Esophagus squamous epithelium (tissue), 5 donors: ENCODE measurements around the gene ABR. TPM values are rescaled to one million over a fixed set of nuclear protein-coding genes. Genes with fewer than 3 reads are reported as not detected.

Experiments
- DNase-seq: peaks from one replicate; lab custom pipeline; 2025; lab: John Stamatoyannopoulos, UW
- H3K27ac ChIP-seq, 4 donors: fragments of 200-600 bp; sonication (generic); one replicate each; pipeline ENCODE4 v1.5.1; 2016 to 2019; ENCODE audit warnings: mild to moderate bottlenecking in 1 of 4
- H3K27me3 ChIP-seq, 4 donors: fragments of 200-600 bp; sonication (generic); 1 replicate in 3 of 4; 2 replicates in 1 of 4; pipeline versions ENCODE4 v1.5.1 to v1.6.0; 2017 to 2021; ENCODE audit warnings: antibody characterized with exemption in 1 of 4
- H3K36me3 ChIP-seq, 3 donors: fragments of 200-600 bp; sonication (generic); one replicate each; pipeline ENCODE4 v1.5.1; 2016 to 2019
- H3K4me1 ChIP-seq, 3 donors: fragments of 200-600 bp; sonication (generic); one replicate each; pipeline ENCODE4 v1.5.1; 2017 to 2019
- H3K4me3 ChIP-seq, 4 donors: fragments of 200-600 bp; sonication (generic); 1 replicate in 3 of 4; 2 replicates in 1 of 4; pipeline ENCODE4 v1.5.1; 2016 to 2019; ENCODE audit warnings: mild to moderate bottlenecking in 2 of 4, moderate library complexity in 1 of 4
- H3K9me3 ChIP-seq, 3 donors: fragments of 200-600 bp; sonication (generic); one replicate each; pipeline ENCODE4 v1.5.1; 2016 to 2019
- CTCF ChIP-seq, 6 experiments: fragments of 450-650 bp in 4 of 6; fragments of 200-600 bp in 2 of 6; sonication (generic) in 2 of 6; IDR thresholded peaks; one replicate each; pipeline ENCODE4 v1.5.1; 2016 to 2019; ENCODE audit warnings: antibody characterized with exemption in 6 of 6, mild to moderate bottlenecking in 4 of 6, moderate library complexity in 4 of 6
- POLR2A ChIP-seq, 4 donors: fragments of 450-650 bp; IDR thresholded peaks; one replicate each; pipeline ENCODE4 v1.6.1; 2017; ENCODE audit warnings: antibody characterized with exemption in 4 of 4, mild to moderate bottlenecking in 4 of 4, moderate library complexity in 3 of 4
- WGBS, 2 donors: methylation state at CpG; one replicate each; pipeline ENCODE4 v1.1.5; 2018; 5-methylcytosine and 5-hydroxymethylcytosine counted together
- intact Hi-C: fragments of 100-400 bp; cut with DNase I; formaldehyde crosslinking; loops from one replicate; pipeline ENCODE4 v1.15.0; 2022
- total RNA-seq, 4 donors: library from RNA; depleted of rRNA; stranded (reverse); fragments of >200 nt; gene quantifications; one replicate each; pipeline ENCODE4 v1.1.0, GENCODE V29; 2016
- donor health status: DM: yes; HTN: yes; CAD: no.

The ABR gene
- total RNA-seq, 4 donors from 2014 or later = 62.1 to 248 (median 75.5) TPM

- Histone ChIP-seq H3K4me3 (peak overlapping the region in 2 of 4 donors; percentile 41 to 57), H3K27ac (peak overlapping the region; percentile 19 to 70 (median 64)), H3K4me1 (peaks cover 21 to 56% (median 25%) of the 10 kb centered on the region in 3 donors), H3K9me3 (no peaks in the 10 kb centered on the region), H3K27me3 (no peaks in the 10 kb centered on the region), H3K36me3 (peaks cover 0 to 92% (median 9%) of the 10 kb centered on the region in 3 donors)
- intact Hi-C loops = no loop called here
- TF ChIP-seq CTCF (IDR thresholded peaks at IDR 0.05) = no peak
- no peak for TF ChIP-seq POLR2A (IDR thresholded peaks at IDR 0.05)
- WGBS, 2 donors = 60 to 100% methylated on average over 2 of the region's 20 CpGs
- no peak for DNase-seq
These were observed 149.7 kb downstream of the ABR start for GRCh38 chr17:1029922-1030644.

- 42 to 80% methylated on average over 8 to 19 of the region's 30 CpGs for WGBS, 2 donors
- peaks cover 21 to 57% (median 25%) of the 10 kb centered on the region in 3 donors for H3K4me1 ChIP-seq
- TF ChIP-seq CTCF (IDR thresholded peaks at IDR 0.05) (no peak), POLR2A (IDR thresholded peaks at IDR 0.05) (no peak)
- peak overlapping the region; percentile 45 to 70 (median 64) for H3K27ac ChIP-seq
- DNase-seq = no peak
- no peaks in the 10 kb centered on the region for H3K27me3 ChIP-seq
- H3K4me3 ChIP-seq = peak overlapping the region in 1 of 4 donors; percentile 15
- peaks cover 0 to 88% (median 5%) of the 10 kb centered on the region in 3 donors for H3K36me3 ChIP-seq
- H3K9me3 ChIP-seq = no peaks in the 10 kb centered on the region
- intact Hi-C loops = no loop called here
These were observed 150.4 kb downstream of the ABR start for GRCh38 chr17:1029196-1029921.

- H3K27me3 ChIP-seq = no peaks in the 10 kb centered on the region
- peaks cover 0 to 88% (median 5%) of the 10 kb centered on the region in 3 donors for H3K36me3 ChIP-seq
- DNase-seq = no peak
- no CpG with 5 or more reads among the region's 9 CpGs for WGBS, 2 donors
- no peak overlapping the region for H3K27ac ChIP-seq
- no peak overlapping the region for H3K4me3 ChIP-seq
- no peaks in the 10 kb centered on the region for H3K9me3 ChIP-seq
- H3K4me1 ChIP-seq = peaks cover 20 to 61% (median 25%) of the 10 kb centered on the region in 3 donors
- no peak for TF ChIP-seq POLR2A (IDR thresholded peaks at IDR 0.05)
- intact Hi-C loops = no loop called here
These were observed 152.7 kb downstream of the ABR start for GRCh38 chr17:1027044-1027443.

GRCh38 chr17:1026599-1026975 lies 153.2 kb downstream of the ABR start:
- no peak overlapping the region for H3K27ac ChIP-seq
- WGBS, 2 donors = 100% methylated on average over 1 of the region's 10 CpGs; no CpG with 5 or more reads in 1 of the 2 donors
- intact Hi-C loops = no loop called here
- H3K27me3 ChIP-seq = no peaks in the 10 kb centered on the region
- TF ChIP-seq CTCF (IDR thresholded peaks at IDR 0.05) = no peak
- TF ChIP-seq POLR2A (IDR thresholded peaks at IDR 0.05) = no peak
- H3K36me3 ChIP-seq = peaks cover 0 to 87% (median 5%) of the 10 kb centered on the region in 3 donors
- peaks cover 15 to 58% (median 25%) of the 10 kb centered on the region in 3 donors for H3K4me1 ChIP-seq
- H3K4me3 ChIP-seq = no peak overlapping the region
- no peaks in the 10 kb centered on the region for H3K9me3 ChIP-seq
- no peak for DNase-seq

- peaks cover 0 to 86% (median 5%) of the 10 kb centered on the region in 3 donors for H3K36me3 ChIP-seq
- whole genome bisulfite sequencing, 2 donors = 87 to 91% methylated on average over 4 to 17 of the region's 30 CpGs
- DNase-seq = no peak
- H3K4me1 ChIP-seq = peaks cover 10 to 52% (median 20%) of the 10 kb centered on the region in 3 donors
- TF ChIP-seq POLR2A (IDR thresholded peaks at IDR 0.05) (no peak), CTCF (IDR thresholded peaks at IDR 0.05) (no peak)
- no peak overlapping the region for H3K4me3 ChIP-seq
- H3K27ac ChIP-seq = no peak overlapping the region
- no peaks in the 10 kb centered on the region for H3K27me3 ChIP-seq
- intact Hi-C loops = no loop called here
- H3K9me3 ChIP-seq = no peaks in the 10 kb centered on the region
These were observed 153.8 kb downstream of the ABR start for GRCh38 chr17:1025733-1026598.
